HEK293 (cell line): ENCODE results near the gene SDF2L1.

Experiments used
- CTCF ChIA-PET: fragments of 350-600 bp; formaldehyde crosslinking; extraction: SDS; loops from one replicate; lab custom pipeline; 2021; ENCODE audit warnings: antibody characterized with exemption; lab: Yijun Ruan, JAX
- POLR2A ChIA-PET: fragments of 300-600 bp; formaldehyde crosslinking; extraction: SDS; loops from one replicate; lab custom pipeline; 2020; ENCODE audit warnings: antibody characterized with exemption, inconsistent platforms; lab: Yijun Ruan, JAX
- H3K27ac ChIP-seq: fragments of 200-500 bp; sonication (Bioruptor generic); 2 replicates; pipeline ENCODE4 v1.5.1; 2014; ENCODE audit warnings: low read depth, low read length, control low read depth, inconsistent platforms; ENCODE audit errors: extremely low read depth
- H3K36me3 ChIP-seq, 2 experiments: fragments of 200-500 bp in 1 of 2; sonication (Bioruptor generic) in 1 of 2; 1 replicate in 1 of 2; 2 replicates in 1 of 2; pipeline ENCODE4 v1.5.1; 2014 to 2017; ENCODE audit warnings: inconsistent platforms in 2 of 2, low read length in 2 of 2; ENCODE audit not compliant: control insufficient read depth in 2 of 2, insufficient read depth in 1 of 2
- H3K4me1 ChIP-seq: fragments of 200-500 bp; sonication (Bioruptor generic); 2 replicates; pipeline ENCODE4 v1.5.1; 2014; ENCODE audit warnings: mild to moderate bottlenecking, low read length, inconsistent platforms; ENCODE audit not compliant: control insufficient read depth, insufficient read depth
- H3K4me3 ChIP-seq: 2 replicates; pipeline ENCODE4 v1.5.1; 2011; ENCODE audit warnings: low read depth, mild to moderate bottlenecking, control low read depth, low read length, moderate library complexity
- H3K9me3 ChIP-seq: fragments of 200-500 bp; sonication (Bioruptor generic); 2 replicates; pipeline ENCODE4 v1.5.1; 2014; ENCODE audit warnings: low read depth, low read length, inconsistent platforms; ENCODE audit not compliant: control insufficient read depth, insufficient read depth
- BCL11A ChIP-seq: fragments of 450-650 bp; formaldehyde crosslinking; IDR thresholded peaks from 2 replicates; pipeline ENCODE4 v1.5.1; 2016; ENCODE audit warnings: low read depth, missing biosample characterization, missing genetic modification characterization
- GLI2 ChIP-seq: fragments of 450-650 bp; formaldehyde crosslinking; IDR thresholded peaks from 2 replicates; pipeline ENCODE4; 2017; ENCODE audit warnings: missing biosample characterization, missing genetic modification characterization, low read depth, borderline replicate concordance
- INSM2 ChIP-seq: fragments of 450-650 bp; formaldehyde crosslinking; IDR thresholded peaks from 2 replicates; pipeline ENCODE4 v1.5.1; 2016; ENCODE audit warnings: missing biosample characterization, missing genetic modification characterization
- MEIS1 ChIP-seq: sonication (generic); formaldehyde crosslinking; IDR thresholded peaks from 2 replicates; pipeline ENCODE4 v1.8.1; 2022; ENCODE audit warnings: missing genetic modification reagents, mild to moderate bottlenecking, borderline replicate concordance
- MYNN ChIP-seq: fragments of 450-650 bp; formaldehyde crosslinking; IDR thresholded peaks from 2 replicates; pipeline ENCODE4 v1.5.1; 2016; ENCODE audit warnings: missing biosample characterization, missing genetic modification characterization, borderline replicate concordance
- ZBTB48 ChIP-seq: fragments of 450-650 bp; formaldehyde crosslinking; IDR thresholded peaks from 2 replicates; pipeline ENCODE4 v1.5.1; 2016; ENCODE audit warnings: missing biosample characterization, missing genetic modification characterization
- ZBTB6 ChIP-seq: fragments of 450-650 bp; formaldehyde crosslinking; IDR thresholded peaks from 2 replicates; pipeline ENCODE4 v1.5.1; 2017; ENCODE audit warnings: missing biosample characterization, missing genetic modification characterization
- ZNF155 ChIP-seq: fragments of 450-650 bp; formaldehyde crosslinking; IDR thresholded peaks from 2 replicates; pipeline ENCODE4 v1.5.1; 2016; ENCODE audit warnings: missing biosample characterization, missing genetic modification characterization
- ZNF518A ChIP-seq: fragments of 450-650 bp; formaldehyde crosslinking; conservative IDR thresholded peaks from 2 replicates; pipeline ENCODE4 v1.5.1; 2016; ENCODE audit warnings: low read depth, missing biosample characterization, missing genetic modification characterization
- ZSCAN30 ChIP-seq: fragments of 450-650 bp; IDR thresholded peaks from 2 replicates; pipeline ENCODE4 v1.5.1; 2018; ENCODE audit warnings: missing biosample characterization, mild to moderate bottlenecking, missing genetic modification characterization, moderate library complexity
- TF ChIP-seq, protein P1 (sequence below): fragments of 450-650 bp; formaldehyde crosslinking; IDR thresholded peaks from 2 replicates; pipeline ENCODE4 v1.5.1; 2016; ENCODE audit warnings: missing biosample characterization, missing genetic modification characterization
- TF ChIP-seq, protein P2 (sequence below): fragments of 450-650 bp; formaldehyde crosslinking; IDR thresholded peaks from 2 replicates; pipeline ENCODE4 v1.5.1; 2016; ENCODE audit warnings: missing biosample characterization, missing genetic modification characterization, borderline replicate concordance

SDF2L1 gene

DNA sequence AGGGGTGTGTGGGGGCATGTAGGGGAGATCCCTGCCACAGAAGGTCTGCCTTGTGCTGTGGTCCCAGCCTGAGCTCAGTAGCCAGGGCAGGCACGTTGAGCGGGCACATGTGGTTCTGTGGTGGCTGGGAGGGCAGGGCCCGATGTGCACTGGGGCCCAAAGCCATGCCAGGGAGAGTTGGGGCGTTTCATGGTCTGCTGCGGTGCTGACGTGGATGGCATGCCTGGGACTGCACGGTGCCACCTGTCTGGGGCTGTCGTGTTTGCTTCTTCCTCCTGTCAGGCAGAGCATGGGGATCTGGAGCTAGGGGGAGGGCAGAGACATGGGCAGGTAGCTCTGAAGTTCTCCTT is 43.0 kb downstream of the SDF2L1 start:
- Histone ChIP-seq H3K9me3 (no peaks in the 10 kb centered on the region), H3K36me3 (peaks cover 0 to 83% of the 10 kb centered on the region in 2 experiments; a peak in 2 of 3 replicates), H3K4me3 (no peak overlapping the region), H3K4me1 (no peaks in the 10 kb centered on the region), H3K27ac (no peak overlapping the region)
- ChIA-PET POLR2A (no interaction called here), CTCF (interaction anchor here (0.9 kb wide), 1 partner anchor 15 kb away, joined by 4 read pairs; no protein-coding TSS in a partner anchor)
- TF ChIP-seq ZSCAN30 (no peak), ZBTB48 (no peak), INSM2 (tag by site-specific recombination) (no peak)
- TF ChIP-seq, protein P1, sequence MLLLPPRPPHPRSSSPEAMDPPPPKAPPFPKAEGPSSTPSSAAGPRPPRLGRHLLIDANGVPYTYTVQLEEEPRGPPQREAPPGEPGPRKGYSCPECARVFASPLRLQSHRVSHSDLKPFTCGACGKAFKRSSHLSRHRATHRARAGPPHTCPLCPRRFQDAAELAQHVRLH (tag by site-specific recombination): no peak

GRCh38 chr22:21686193-21686608 is 44.1 kb downstream of the SDF2L1 start:
- H3K36me3 ChIP-seq: peaks cover 0 to 84% of the 10 kb centered on the region in 2 experiments; a peak in 2 of 3 replicates
- POLR2A ChIA-PET: no interaction called here
- no peak for TF ChIP-seq MYNN (tag by site-specific recombination)
- no peak for TF ChIP-seq GLI2
- TF ChIP-seq BCL11A: no peak
- no peak for TF ChIP-seq ZNF518A (tag by site-specific recombination)
- no peak for TF ChIP-seq ZBTB6
- TF ChIP-seq ZNF155 (tag by site-specific recombination): no peak
- TF ChIP-seq, protein P1 (tag by site-specific recombination): no peak
- no peak for TF ChIP-seq MEIS1 (CRISPR knock-in tag)
- TF ChIP-seq, protein P2, sequence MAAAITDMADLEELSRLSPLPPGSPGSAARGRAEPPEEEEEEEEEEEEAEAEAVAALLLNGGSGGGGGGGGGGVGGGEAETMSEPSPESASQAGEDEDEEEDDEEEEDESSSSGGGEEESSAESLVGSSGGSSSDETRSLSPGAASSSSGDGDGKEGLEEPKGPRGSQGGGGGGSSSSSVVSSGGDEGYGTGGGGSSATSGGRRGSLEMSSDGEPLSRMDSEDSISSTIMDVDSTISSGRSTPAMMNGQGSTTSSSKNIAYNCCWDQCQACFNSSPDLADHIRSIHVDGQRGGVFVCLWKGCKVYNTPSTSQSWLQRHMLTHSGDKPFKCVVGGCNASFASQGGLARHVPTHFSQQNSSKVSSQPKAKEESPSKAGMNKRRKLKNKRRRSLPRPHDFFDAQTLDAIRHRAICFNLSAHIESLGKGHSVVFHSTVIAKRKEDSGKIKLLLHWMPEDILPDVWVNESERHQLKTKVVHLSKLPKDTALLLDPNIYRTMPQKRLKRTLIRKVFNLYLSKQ (tag by site-specific recombination): no peak
- TF ChIP-seq, all 188 proteins: peak for 0
- H3K27ac ChIP-seq: no peak overlapping the region
- no peaks in the 10 kb centered on the region for H3K9me3 ChIP-seq
- H3K4me1 ChIP-seq: no peaks in the 10 kb centered on the region
- no peak overlapping the region for H3K4me3 ChIP-seq
- CTCF ChIA-PET: interaction anchor here (0.5 kb wide), 1 partner anchor 773 kb away, joined by 3 read pairs; no protein-coding TSS in a partner anchor
